DMS 273 treated with DMSO at 0.1 percent for 48 hours (cell line): ENCODE data around the gene TAX1BP1.
A peak's percentile ranks its signal among the peaks of the same experiment; 100 is the strongest.

Experiments
- DNase-seq: peaks from one replicate; lab custom pipeline; 2025; lab: John Stamatoyannopoulos, UW

TAX1BP1 gene

GRCh38 chr7:27739909-27740448, at the start of gene TAX1BP1:
Gene TAX1BP1, plus strand, starts transcription at chr7:27740162. Its CDS starts 8,363 bp downstream, at chr7:27748525.
- DNase-seq = peak; percentile 95

GRCh38 chr7:27690649-27691048, 49.3 kb upstream of the TAX1BP1 start:
- no peak for DNase-seq

- no peak for DNase-seq
Measured at GRCh38 chr7:27693794-27694193, 46.2 kb upstream of the TAX1BP1 start.

GRCh38 chr7:27695096-27695495, 44.9 kb upstream of the TAX1BP1 start:
- DNase-seq = no peak

- DNase-seq = no peak
Measured at GRCh38 chr7:27697861-27698430, 42.0 kb upstream of the TAX1BP1 start.

- DNase-seq = no peak
Measured at GRCh38 chr7:27699751-27700150, 40.2 kb upstream of the TAX1BP1 start.

- no peak for DNase-seq
Measured at GRCh38 chr7:27700501-27700900, 39.5 kb upstream of the TAX1BP1 start.

GRCh38 chr7:27703181-27703580, 36.8 kb upstream of the TAX1BP1 start:
- DNase-seq = no peak

- DNase-seq = no peak
Measured at GRCh38 chr7:27704422-27705199, 35.4 kb upstream of the TAX1BP1 start.

GRCh38 chr7:27705200-27705594, 34.8 kb upstream of the TAX1BP1 start:
- DNase-seq = no peak

GRCh38 chr7:27708485-27708884, 31.5 kb upstream of the TAX1BP1 start:
- no peak for DNase-seq

GRCh38 chr7:27709137-27710075, 30.6 kb upstream of the TAX1BP1 start:
- no peak for DNase-seq

- no peak for DNase-seq
Measured at GRCh38 chr7:27712217-27712616, 27.7 kb upstream of the TAX1BP1 start.

GRCh38 chr7:27714831-27715444, 25.0 kb upstream of the TAX1BP1 start:
- DNase-seq = no peak

- peak; percentile 98 for DNase-seq
Measured at GRCh38 chr7:27723085-27723484, 16.9 kb upstream of the TAX1BP1 start.

- DNase-seq = no peak
Measured at GRCh38 chr7:27727058-27727457, 12.9 kb upstream of the TAX1BP1 start.

- DNase-seq = no peak
Measured at GRCh38 chr7:27730112-27730511, 9.8 kb upstream of the TAX1BP1 start.

- no peak for DNase-seq
Measured at GRCh38 chr7:27734583-27734982, 5.4 kb upstream of the TAX1BP1 start.

GRCh38 chr7:27735165-27735564, 4.8 kb upstream of the TAX1BP1 start:
- DNase-seq = no peak

- no peak for DNase-seq
Measured at GRCh38 chr7:27735831-27736230, 4.1 kb upstream of the TAX1BP1 start.

- DNase-seq = no peak
Measured at GRCh38 chr7:27737178-27737577, 2.8 kb upstream of the TAX1BP1 start.

- DNase-seq = no peak
Measured at GRCh38 chr7:27737616-27738015, 2.3 kb upstream of the TAX1BP1 start.
